ENCODE results near the gene POR. TPM values are rescaled to one million over a fixed set of nuclear protein-coding genes. Genes with fewer than 3 reads are reported as not detected.

POR gene
- total RNA-seq, 1 experiment from 2014 or later: 205 TPM

- TF ChIP-seq CTCF (conservative IDR thresholded peaks at IDR 0.05) (no peak), EZH2 (IDR thresholded peaks at IDR 0.05; ENCODE audit: low read depth) (no peak)
- Histone ChIP-seq H3K4me3 (no peak overlapping the region), H3K36me3 (ENCODE audit: low read depth) (no peaks in the 10 kb centered on the region), H2AFZ (no peak overlapping the region), H3K4me1 (replicated peaks; ENCODE audit: insufficient read depth) (no peaks in the 10 kb centered on the region), H3K9me2 (ENCODE audit: insufficient read depth) (no peaks in the 10 kb centered on the region), H3K79me2 (ENCODE audit: low read depth) (no peaks in the 10 kb centered on the region), H3K4me2 (no peak overlapping the region), H3F3A (ENCODE audit: insufficient read depth, low read depth) (no peaks in the 10 kb centered on the region; the same call in 1 of the 2 replicates), H3K9me3 (ENCODE audit: insufficient read depth, low read depth) (no peaks in the 10 kb centered on the region), H3K27me3 (ENCODE audit: insufficient read depth, low read depth) (no peaks in the 10 kb centered on the region), H4K20me1 (ENCODE audit: insufficient read depth) (no peaks in the 10 kb centered on the region), H3K27ac (no peak overlapping the region)
- ChIA-PET CTCF (no interaction called here), POLR2A (ENCODE audit: unreplicated experiment) (no interaction called here)
- intact Hi-C loops (cut with micrococcal nuclease; ENCODE audit: unreplicated experiment): no loop called here
- BruUV-seq (replicated peaks): no TSS peak
- no peak for DNase-seq
Measured at GRCh38 chr7:76008156-76008687, 93.3 kb downstream of the POR start.

- no peaks in the 10 kb centered on the region for H3K9me3 ChIP-seq (ENCODE audit: insufficient read depth, low read depth)
- H3K27me3 ChIP-seq (ENCODE audit: insufficient read depth, low read depth): no peaks in the 10 kb centered on the region
- no peak overlapping the region for H3K4me2 ChIP-seq
- CTCF ChIA-PET: interaction anchor here (0.6 kb wide), 1 partner anchor 131 kb away, joined by 6 read pairs; no protein-coding TSS in a partner anchor
- BruUV-seq (replicated peaks): no TSS peak
- H3F3A ChIP-seq (ENCODE audit: insufficient read depth, low read depth): no peaks in the 10 kb centered on the region
- TF ChIP-seq EZH2 (IDR thresholded peaks at IDR 0.05; ENCODE audit: low read depth) (no peak), CTCF (conservative IDR thresholded peaks at IDR 0.05) (no peak)
- H3K79me2 ChIP-seq (ENCODE audit: low read depth): no peaks in the 10 kb centered on the region
- H4K20me1 ChIP-seq (ENCODE audit: insufficient read depth): no peaks in the 10 kb centered on the region
- no peaks in the 10 kb centered on the region for H3K4me1 ChIP-seq (replicated peaks; ENCODE audit: insufficient read depth)
- intact Hi-C loops (cut with micrococcal nuclease; ENCODE audit: unreplicated experiment): no loop called here
- DNase-seq: no peak
- no peak overlapping the region for H3K4me3 ChIP-seq
- H3K36me3 ChIP-seq (ENCODE audit: low read depth): no peaks in the 10 kb centered on the region
- no peaks in the 10 kb centered on the region for H3K9me2 ChIP-seq (ENCODE audit: insufficient read depth)
- H2AFZ ChIP-seq: no peak overlapping the region
- POLR2A ChIA-PET (ENCODE audit: unreplicated experiment): interaction anchor here (0.5 kb wide), 1 partner anchor 35 kb away, joined by 21 read pairs; no protein-coding TSS in a partner anchor
- H3K27ac ChIP-seq: no peak overlapping the region
Measured at GRCh38 chr7:76009672-76010600, 95.0 kb downstream of the POR start.

GRCh38 chr7:76011442-76011861 lies 96.5 kb downstream of the POR start:
- Histone ChIP-seq H3K4me3 (no peak overlapping the region), H3K9me3 (ENCODE audit: insufficient read depth, low read depth) (no peaks in the 10 kb centered on the region), H3K4me1 (replicated peaks; ENCODE audit: insufficient read depth) (no peaks in the 10 kb centered on the region), H3K27me3 (ENCODE audit: insufficient read depth, low read depth) (no peaks in the 10 kb centered on the region), H3K27ac (no peak overlapping the region), H3F3A (ENCODE audit: insufficient read depth, low read depth) (no peaks in the 10 kb centered on the region), H4K20me1 (ENCODE audit: insufficient read depth) (no peaks in the 10 kb centered on the region), H2AFZ (no peak overlapping the region), H3K4me2 (no peak overlapping the region), H3K79me2 (ENCODE audit: low read depth) (no peaks in the 10 kb centered on the region), H3K9me2 (ENCODE audit: insufficient read depth) (no peaks in the 10 kb centered on the region), H3K36me3 (ENCODE audit: low read depth) (0 out of 2 replicates have a peak, but pooled peaks cover 2% of the 10 kb centered on the region)
- DNase-seq: no peak
- intact Hi-C loops (cut with micrococcal nuclease; ENCODE audit: unreplicated experiment): no loop called here
- no TSS peak for BruUV-seq (replicated peaks)
- POLR2A ChIA-PET (ENCODE audit: unreplicated experiment): no interaction called here
- CTCF ChIA-PET: interaction anchor here (0.6 kb wide), 1 partner anchor 21 kb away, joined by 6 read pairs; no protein-coding TSS in a partner anchor
- TF ChIP-seq CTCF (conservative IDR thresholded peaks at IDR 0.05) (no peak), EZH2 (IDR thresholded peaks at IDR 0.05; ENCODE audit: low read depth) (no peak)

All from PC-9 (cell line).